HS-5 (cell line): Measurements from ENCODE around the gene HHIPL1.

ENCODE experiments used
- DNase-seq: peaks from one replicate; pipeline ENCODE4 v3.0.0-alpha.2; 2012; ENCODE audit warnings: low read depth

Gene HHIPL1

GRCh38 chr14:99611646-99612045 is 33.3 kb upstream of the HHIPL1 start:
- no peak for DNase-seq

DNA sequence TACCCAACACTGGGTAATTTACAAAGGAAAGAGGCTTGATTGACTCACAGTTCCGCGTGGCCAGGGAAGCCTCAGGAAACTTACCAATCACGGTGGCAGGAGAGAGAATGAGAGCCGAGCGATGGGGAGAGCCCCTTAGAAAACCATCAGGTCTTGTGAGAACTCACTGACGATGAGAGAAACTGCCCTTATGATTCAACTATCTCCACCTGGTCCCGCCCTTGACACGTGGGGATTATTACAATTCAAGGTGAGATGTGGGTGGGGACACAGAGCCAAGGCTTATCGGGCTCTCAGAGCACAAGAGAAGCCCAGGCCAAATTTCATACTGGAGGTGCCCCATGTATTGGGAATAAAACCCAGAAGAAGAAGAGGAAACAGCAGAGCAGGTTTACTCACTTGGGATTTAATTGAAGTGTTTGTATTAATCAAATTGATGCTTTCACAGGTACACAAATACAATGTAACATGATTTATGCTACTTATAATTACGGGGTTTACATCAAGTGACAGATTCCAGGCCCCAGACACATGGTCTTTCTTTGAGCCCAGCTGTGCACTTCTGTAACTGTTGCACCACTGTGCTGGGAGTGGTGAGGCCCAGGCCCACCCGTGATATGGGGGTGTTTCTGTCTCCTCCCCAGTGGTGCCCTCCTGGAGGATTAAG is 32.7 kb upstream of the HHIPL1 start:
- DNase-seq, result no peak

- DNase-seq, result no peak
These were observed 32.1 kb upstream of the HHIPL1 start for GRCh38 chr14:99612738-99613330.

DNA sequence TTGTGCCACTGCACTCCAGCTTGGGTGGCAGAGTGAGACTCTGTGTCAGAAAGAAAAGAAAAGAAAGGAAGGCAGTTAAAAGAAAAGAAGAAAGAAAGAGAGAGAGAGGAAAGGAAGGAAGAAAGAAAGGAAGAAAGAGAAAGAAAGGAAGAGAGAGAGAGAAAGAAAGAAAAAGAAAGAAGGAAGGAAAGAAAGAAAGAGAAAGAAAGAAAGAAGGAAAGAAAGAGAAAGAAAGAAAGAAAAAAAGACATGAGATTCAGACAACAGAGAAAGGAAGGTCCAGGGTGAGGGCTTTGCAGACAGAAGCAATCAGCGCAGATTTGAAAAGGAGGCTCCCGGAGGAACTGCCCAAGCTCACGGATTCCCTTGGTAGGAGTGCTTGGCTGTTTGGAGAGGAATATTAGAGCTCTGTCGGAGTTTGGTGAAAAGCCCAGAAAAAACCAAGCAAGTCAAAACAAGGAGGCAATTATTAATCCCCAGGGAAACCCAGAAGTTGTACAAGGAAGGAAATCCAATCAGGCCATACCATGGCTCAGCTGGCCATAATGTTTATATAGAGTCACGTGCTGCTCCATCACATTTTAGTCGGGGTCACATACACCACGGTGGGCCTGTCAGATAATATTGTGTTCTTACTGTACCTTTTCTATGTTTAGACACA is 29.3 kb upstream of the HHIPL1 start:
- DNase-seq, result no peak

- no peak for DNase-seq
These were observed 27.8 kb upstream of the HHIPL1 start for GRCh38 chr14:99616832-99617800.

- peak; percentile 30 for DNase-seq
These were observed 24.8 kb upstream of the HHIPL1 start for GRCh38 chr14:99619835-99620834.

DNA sequence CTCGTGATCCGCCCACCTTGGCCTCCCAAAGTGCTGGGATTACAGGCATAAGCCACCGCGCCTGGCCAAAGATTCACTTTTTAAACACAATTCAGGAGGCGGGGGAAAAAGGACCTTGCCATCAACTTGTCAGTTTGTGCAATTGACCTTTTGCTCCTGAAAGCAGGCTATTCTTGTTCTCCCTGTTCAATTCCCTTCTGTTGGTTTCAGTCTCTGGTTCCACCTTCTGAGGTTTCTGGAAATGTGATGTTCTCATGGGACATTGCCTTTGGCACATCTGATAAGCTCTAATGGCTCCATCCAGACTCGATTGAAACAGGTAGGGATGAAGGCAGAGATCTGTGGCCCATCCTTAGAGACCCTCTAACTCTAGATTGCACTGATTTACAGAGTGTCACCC is 23.0 kb upstream of the HHIPL1 start:
- DNase-seq, result no peak

GRCh38 chr14:99624024-99624423 is 20.9 kb upstream of the HHIPL1 start:
- no peak for DNase-seq

GRCh38 chr14:99624971-99625370 is 20.0 kb upstream of the HHIPL1 start:
- no peak for DNase-seq

DNA sequence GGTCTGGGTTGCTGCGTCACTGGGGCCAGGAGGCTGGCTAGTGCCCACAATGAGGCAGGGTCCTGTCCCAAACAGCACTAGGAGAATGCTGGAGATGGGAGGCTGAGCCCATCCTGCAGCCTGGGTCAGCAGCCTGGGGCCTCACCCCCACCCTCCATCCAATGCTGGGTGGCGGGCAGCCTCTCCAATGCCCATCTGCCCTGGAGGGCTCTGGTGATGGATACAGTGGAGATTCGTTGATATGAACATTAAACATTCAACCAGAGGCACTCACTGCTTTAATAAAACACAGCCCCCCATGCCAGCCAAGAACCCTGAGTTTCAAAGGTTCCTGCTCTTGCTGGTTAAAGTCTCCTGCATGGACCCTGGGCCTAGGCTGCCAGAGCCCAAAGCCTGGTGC is 19.5 kb upstream of the HHIPL1 start:
- DNase-seq, result no peak

DNA sequence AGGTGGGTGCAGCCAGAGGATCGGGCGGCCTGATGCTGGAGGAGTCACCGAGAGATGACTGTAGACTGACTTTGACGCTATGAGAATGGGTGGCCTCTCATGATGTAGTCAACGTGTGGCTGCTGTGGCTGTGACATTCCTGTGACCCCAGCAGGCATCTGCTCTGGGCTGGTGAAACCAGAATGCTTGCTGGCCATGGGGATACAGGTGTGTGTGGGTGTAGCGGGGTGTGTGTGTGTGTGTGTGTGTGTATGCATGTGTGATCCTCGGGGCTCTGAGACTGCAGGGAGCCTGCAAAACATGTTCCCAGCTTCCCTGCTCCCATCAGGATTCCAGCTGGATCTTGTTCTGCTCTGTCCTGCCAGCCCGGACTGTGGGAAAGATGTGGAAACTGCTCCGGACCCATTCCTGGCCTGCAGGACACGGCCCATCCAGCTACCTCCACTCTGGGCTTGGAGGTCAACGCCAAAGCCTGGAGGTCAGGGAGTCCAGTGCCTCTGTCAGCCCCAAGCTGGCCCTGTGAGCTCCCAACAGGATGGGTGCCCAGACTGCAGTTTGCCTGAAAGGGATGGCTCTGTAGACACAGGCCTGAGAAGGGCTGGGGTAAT is 18.8 kb upstream of the HHIPL1 start:
- DNase-seq, result no peak

GRCh38 chr14:99627100-99627499 is 17.8 kb upstream of the HHIPL1 start:
- DNase-seq, result no peak

- no peak for DNase-seq
These were observed 17.2 kb upstream of the HHIPL1 start for GRCh38 chr14:99627510-99628381.

DNA sequence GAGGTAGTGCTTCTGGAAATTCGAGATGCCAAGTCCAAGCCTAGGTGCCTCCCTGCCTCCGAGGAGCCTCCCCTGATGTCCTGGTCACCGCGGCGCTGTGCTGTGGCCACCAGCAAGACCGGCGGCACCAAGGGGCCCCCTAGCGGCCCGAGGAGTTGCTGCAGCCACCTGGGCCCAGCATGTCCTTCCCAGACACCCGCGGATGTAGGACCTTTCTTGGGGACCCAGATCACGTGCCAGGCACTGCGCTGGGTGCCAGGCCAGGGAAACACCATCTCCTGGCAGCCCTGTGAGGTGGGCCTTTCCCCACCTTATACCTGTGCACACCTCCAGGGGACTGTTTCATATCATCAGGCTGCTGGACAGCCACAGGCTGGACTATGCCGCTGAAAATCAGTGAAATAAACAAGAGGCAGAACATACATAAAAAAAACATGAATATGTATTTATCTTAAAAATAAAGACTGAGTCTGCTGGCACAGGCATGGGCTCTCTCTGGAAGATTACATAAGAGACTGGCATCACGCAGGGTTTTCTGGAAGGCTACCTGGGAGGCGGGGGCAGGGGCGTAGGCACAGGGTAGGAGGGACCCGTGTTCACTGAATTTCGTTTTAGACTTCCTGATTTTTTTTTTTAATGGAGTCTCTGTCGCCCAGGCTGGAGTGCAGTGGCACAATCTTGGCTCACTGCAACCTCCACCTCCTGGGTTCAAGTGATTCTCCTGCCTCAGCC is 15.9 kb upstream of the HHIPL1 start:
- no peak for DNase-seq

GRCh38 chr14:99630202-99630601 is 14.7 kb upstream of the HHIPL1 start:
- no peak for DNase-seq

- DNase-seq, result no peak
These were observed 12.4 kb upstream of the HHIPL1 start for GRCh38 chr14:99632410-99633035.

DNA sequence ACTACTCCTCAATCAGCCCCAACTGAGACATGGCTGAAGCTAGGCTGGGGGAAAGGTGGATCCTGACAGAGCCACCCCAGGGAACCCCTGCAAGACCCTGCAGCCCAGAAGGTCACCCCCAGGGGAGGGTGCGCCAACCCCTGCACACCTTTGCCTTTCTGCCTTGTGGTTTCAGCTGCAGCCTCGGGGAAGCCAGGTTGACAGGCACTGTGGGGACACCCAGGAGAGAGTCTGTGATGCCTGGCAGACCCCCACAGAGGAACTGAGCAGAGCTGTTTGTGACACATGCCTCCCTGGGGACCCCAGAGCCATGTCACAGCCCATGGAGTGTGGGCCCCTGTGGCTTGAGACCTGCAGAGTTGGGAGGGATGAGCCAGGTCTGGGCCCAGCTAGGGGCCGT is 11.8 kb upstream of the HHIPL1 start:
- no peak for DNase-seq

DNA sequence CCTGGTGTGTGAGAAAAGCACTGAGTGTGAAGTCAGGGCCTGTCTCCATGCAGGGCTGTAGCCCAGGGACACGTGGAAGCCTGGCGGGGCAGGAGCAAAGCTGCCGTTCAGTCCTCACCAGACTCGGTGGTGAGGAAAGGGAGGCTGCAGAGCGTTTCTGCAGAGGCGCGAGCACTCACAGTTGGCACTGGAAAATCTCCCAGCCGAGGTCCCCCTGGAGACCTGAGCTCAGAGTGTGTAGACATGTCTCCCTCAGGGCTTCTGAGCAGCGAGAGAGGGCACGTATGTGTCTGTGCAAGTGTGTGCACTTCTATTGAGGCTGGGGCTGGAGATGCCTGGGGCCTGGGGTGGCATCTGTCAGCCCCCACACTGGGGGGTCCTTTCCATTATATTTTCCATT is 11.0 kb upstream of the HHIPL1 start:
- DNase-seq, result no peak

DNA sequence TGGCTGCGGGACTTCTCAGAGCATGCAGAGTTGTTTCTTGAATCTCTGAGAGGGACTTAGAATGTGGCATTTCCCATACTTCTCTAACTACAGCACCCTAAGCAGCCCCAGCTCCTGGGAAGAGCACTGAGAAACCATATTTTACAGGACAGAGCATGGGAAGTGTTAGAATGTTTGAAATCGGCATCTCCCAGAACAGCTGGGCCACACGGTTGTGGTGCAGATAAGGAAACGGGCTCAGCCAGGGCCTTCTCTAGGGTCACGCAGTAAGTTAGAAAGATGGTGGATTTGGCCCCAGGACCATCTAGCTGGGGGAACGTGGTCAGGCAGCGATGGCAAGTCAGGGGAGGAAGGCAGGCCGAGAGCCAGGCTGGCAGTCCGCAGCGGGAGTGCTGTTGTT is 10.5 kb upstream of the HHIPL1 start:
- no peak for DNase-seq
